AG10803 (cell line): ENCODE measurements around the gene MYADML2.

Source experiments
- DNase-seq: peaks from one replicate; pipeline ENCODE4 v3.0.0; 2010; ENCODE audit warnings: low read depth
- H3K4me3 ChIP-seq: 2 replicates; pipeline ENCODE4 v1.5.1; 2011; ENCODE audit warnings: mild to moderate bottlenecking, low read length, control low read depth
- TF ChIP-seq, protein P1 (sequence below): conservative IDR thresholded peaks from 2 replicates; pipeline ENCODE4 v1.5.1; 2011; ENCODE audit warnings: mild to moderate bottlenecking, low read length, control low read depth, inconsistent platforms

The MYADML2 gene

DNA sequence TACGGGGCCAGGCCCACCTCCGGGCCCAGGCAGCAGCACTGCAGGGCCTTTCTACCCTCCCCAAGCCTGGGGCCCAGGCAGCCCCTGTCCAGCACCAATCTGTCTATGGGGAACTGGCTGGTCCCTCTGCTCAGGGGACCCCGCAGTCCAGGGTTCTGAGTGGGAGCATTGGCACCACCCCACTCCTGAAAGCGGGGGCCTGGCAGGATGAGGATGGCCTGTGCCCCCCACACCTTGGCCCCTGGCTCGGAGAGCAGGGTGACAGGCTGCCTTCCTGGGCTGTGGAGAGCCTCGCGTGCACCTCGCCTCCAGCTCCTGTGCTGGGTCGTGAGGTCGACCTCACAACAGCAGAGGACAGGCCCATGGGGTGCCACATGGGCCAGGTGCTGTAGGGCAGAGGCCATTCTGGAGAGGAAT, 43.6 kb downstream of the MYADML2 start:
- TF ChIP-seq, protein P1, sequence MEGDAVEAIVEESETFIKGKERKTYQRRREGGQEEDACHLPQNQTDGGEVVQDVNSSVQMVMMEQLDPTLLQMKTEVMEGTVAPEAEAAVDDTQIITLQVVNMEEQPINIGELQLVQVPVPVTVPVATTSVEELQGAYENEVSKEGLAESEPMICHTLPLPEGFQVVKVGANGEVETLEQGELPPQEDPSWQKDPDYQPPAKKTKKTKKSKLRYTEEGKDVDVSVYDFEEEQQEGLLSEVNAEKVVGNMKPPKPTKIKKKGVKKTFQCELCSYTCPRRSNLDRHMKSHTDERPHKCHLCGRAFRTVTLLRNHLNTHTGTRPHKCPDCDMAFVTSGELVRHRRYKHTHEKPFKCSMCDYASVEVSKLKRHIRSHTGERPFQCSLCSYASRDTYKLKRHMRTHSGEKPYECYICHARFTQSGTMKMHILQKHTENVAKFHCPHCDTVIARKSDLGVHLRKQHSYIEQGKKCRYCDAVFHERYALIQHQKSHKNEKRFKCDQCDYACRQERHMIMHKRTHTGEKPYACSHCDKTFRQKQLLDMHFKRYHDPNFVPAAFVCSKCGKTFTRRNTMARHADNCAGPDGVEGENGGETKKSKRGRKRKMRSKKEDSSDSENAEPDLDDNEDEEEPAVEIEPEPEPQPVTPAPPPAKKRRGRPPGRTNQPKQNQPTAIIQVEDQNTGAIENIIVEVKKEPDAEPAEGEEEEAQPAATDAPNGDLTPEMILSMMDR = no peak
- DNase-seq = no peak
- no peak overlapping the region for H3K4me3 ChIP-seq

DNA sequence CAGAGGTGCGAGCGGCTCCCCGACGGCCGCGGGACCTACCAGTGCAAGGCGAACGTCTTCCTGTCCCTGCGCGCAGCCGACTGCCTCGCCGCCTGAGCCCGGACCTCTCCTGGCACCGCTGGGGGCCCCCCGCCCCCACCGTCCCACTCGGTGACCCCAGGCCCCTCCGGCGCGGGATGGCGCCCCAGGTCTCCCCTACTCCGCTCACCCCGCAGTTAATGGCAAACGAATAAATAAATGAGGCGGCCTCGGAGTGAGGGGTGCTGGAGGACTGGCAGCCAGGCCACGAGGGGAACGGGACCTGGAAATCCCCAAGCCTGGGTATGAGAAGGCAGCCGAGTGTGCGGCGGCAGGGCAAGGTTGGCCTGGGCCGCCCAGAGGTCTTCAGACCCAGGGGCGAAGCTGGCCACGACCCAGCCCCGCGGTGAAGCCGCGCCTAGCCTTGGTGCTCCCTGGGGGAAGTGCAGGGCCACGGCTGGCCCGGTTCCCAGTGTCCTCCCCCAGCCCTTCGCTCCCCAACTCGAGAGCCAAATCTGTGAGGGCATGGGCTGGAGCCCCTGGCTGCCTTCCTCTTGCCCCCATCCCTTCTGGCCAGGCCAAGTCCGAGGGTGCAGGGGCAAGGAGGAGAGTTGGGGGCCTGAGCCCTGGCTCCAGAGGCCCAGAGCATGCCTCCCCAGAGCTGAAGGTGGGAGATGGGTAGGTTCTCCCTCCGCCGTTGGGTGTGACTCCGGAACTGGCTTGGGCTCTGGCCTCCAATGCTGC, 44.2 kb downstream of the MYADML2 start:
- TF ChIP-seq, protein P1 = no peak
- no peak overlapping the region for H3K4me3 ChIP-seq
- no peak for DNase-seq

- TF ChIP-seq, protein P1 = no peak
- H3K4me3 ChIP-seq = no peak within 1 kb of the TSS; the same call in 1 of the 2 replicates
- DNase-seq = no peak
Observed at GRCh38 chr17:81902023-81902652, 44.9 kb downstream of the MYADML2 start, which contains the start of gene NPB. NPB (plus strand) TSS chr17:81902238; CDS start chr17:81902278, 40 bp downstream.

- no peak for DNase-seq
- no peak overlapping the region; the same call in 1 of the 2 replicates for H3K4me3 ChIP-seq
- TF ChIP-seq, protein P1 = no peak
Observed at GRCh38 chr17:81901167-81902022, 45.6 kb downstream of the MYADML2 start.

DNA sequence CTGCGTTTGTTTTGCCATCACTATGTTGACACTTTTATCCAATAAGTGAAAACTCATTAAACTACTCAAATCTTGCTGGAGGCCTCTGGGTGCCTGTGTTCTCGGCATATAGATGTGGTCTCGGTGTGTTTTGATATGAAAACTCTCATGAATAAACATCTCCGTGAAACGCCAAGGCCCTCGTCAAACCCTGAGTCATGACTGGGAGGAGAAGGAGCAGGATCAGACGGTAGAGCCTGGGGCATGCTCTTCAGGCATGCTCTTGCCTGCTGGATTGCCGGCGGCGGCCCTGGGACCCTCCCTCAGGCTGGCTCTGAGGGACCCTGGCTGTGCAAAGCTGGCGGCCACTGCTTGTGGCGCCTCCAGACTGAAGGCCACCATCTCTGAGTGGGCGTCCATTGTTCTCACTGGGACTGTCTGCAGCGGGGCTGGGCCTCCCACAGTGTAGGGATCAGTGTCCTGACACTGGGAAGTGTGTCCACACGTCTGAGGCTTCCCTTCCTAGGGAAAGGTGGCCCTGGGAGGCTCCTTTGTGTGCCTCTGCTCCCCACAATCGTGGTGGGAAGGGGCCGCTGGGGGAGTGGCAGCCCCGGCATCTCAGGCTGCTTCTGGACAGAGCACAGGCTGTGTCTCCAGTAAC, 46.7 kb downstream of the MYADML2 start:
- TF ChIP-seq, protein P1 = no peak
- DNase-seq = no peak
- no peak overlapping the region for H3K4me3 ChIP-seq

- TF ChIP-seq, protein P1 = no peak
- no peak for DNase-seq
- no peak overlapping the region for H3K4me3 ChIP-seq
Observed at GRCh38 chr17:81899514-81900166, 47.4 kb downstream of the MYADML2 start.
